ENCODE data around the gene HIF3A.

The HIF3A gene

GRCh38 chr19:46381346-46381745 is 84.5 kb downstream of the HIF3A start:
- H3K27ac ChIP-seq (ENCODE audit: low read depth, low read length): no peak overlapping the region
- H3K4me1 ChIP-seq (ENCODE audit: insufficient read depth, low read length): peaks cover 18% of the 10 kb centered on the region
- H3K27me3 ChIP-seq (ENCODE audit: control insufficient read depth in 1 of 2, insufficient read depth in 2 of 2, low read length in 2 of 2): no peaks in the 10 kb centered on the region
- H3K9me3 ChIP-seq (ENCODE audit: low read length): no peaks in the 10 kb centered on the region
- peaks cover 44% of the 10 kb centered on the region for H3K36me3 ChIP-seq (ENCODE audit: insufficient read depth, low read length)
- H3K9ac ChIP-seq (ENCODE audit: low read length): no peak overlapping the region
- no peak overlapping the region for H3K4me3 ChIP-seq (ENCODE audit: low read depth in 1 of 2, low read length in 2 of 2)

GRCh38 chr19:46381756-46382345 is 85.0 kb downstream of the HIF3A start:
- Histone ChIP-seq H3K9ac (ENCODE audit: low read length) (no peak overlapping the region), H3K36me3 (ENCODE audit: insufficient read depth, low read length) (peaks cover 39% of the 10 kb centered on the region), H3K27me3 (ENCODE audit: control insufficient read depth in 1 of 2, insufficient read depth in 2 of 2, low read length in 2 of 2) (no peaks in the 10 kb centered on the region), H3K4me1 (ENCODE audit: insufficient read depth, low read length) (peaks cover 18% of the 10 kb centered on the region), H3K27ac (ENCODE audit: low read depth, low read length) (no peak overlapping the region), H3K9me3 (ENCODE audit: low read length) (no peaks in the 10 kb centered on the region), H3K4me3 (ENCODE audit: low read depth in 1 of 2, low read length in 2 of 2) (no peak overlapping the region)

GRCh38 chr19:46383171-46383815 is 86.5 kb downstream of the HIF3A start:
- Histone ChIP-seq H3K9me3 (ENCODE audit: low read length) (no peaks in the 10 kb centered on the region), H3K4me1 (ENCODE audit: insufficient read depth, low read length) (peaks cover 6% of the 10 kb centered on the region), H3K27ac (ENCODE audit: low read depth, low read length) (no peak overlapping the region), H3K4me3 (ENCODE audit: low read depth in 1 of 2, low read length in 2 of 2) (no peak overlapping the region), H3K27me3 (ENCODE audit: control insufficient read depth in 1 of 2, insufficient read depth in 2 of 2, low read length in 2 of 2) (no peaks in the 10 kb centered on the region), H3K9ac (ENCODE audit: low read length) (no peak overlapping the region), H3K36me3 (ENCODE audit: insufficient read depth, low read length) (peaks cover 45% of the 10 kb centered on the region)

- Histone ChIP-seq H3K36me3 (ENCODE audit: insufficient read depth, low read length) (peaks cover 51% of the 10 kb centered on the region), H3K27ac (ENCODE audit: low read depth, low read length) (no peak overlapping the region), H3K27me3 (ENCODE audit: control insufficient read depth in 1 of 2, insufficient read depth in 2 of 2, low read length in 2 of 2) (no peaks in the 10 kb centered on the region), H3K4me3 (ENCODE audit: low read depth in 1 of 2, low read length in 2 of 2) (no peak overlapping the region), H3K9ac (ENCODE audit: low read length) (no peak overlapping the region), H3K9me3 (ENCODE audit: low read length) (no peaks in the 10 kb centered on the region), H3K4me1 (ENCODE audit: insufficient read depth, low read length) (peaks cover under 1% of the 10 kb centered on the region)
These were observed 87.0 kb downstream of the HIF3A start for GRCh38 chr19:46383846-46384245.

GRCh38 chr19:46384396-46384795 is 87.6 kb downstream of the HIF3A start:
- Histone ChIP-seq H3K9me3 (ENCODE audit: low read length) (no peaks in the 10 kb centered on the region), H3K27me3 (ENCODE audit: control insufficient read depth in 1 of 2, insufficient read depth in 2 of 2, low read length in 2 of 2) (no peaks in the 10 kb centered on the region), H3K36me3 (ENCODE audit: insufficient read depth, low read length) (peaks cover 56% of the 10 kb centered on the region), H3K9ac (ENCODE audit: low read length) (no peak overlapping the region), H3K4me1 (ENCODE audit: insufficient read depth, low read length) (no peaks in the 10 kb centered on the region), H3K4me3 (ENCODE audit: low read depth in 1 of 2, low read length in 2 of 2) (no peak overlapping the region), H3K27ac (ENCODE audit: low read depth, low read length) (no peak overlapping the region)

GRCh38 chr19:46385636-46386035 is 88.8 kb downstream of the HIF3A start:
- Histone ChIP-seq H3K27ac (ENCODE audit: low read depth, low read length) (no peak overlapping the region), H3K4me3 (ENCODE audit: low read depth in 1 of 2, low read length in 2 of 2) (no peak overlapping the region), H3K4me1 (ENCODE audit: insufficient read depth, low read length) (no peaks in the 10 kb centered on the region), H3K9ac (ENCODE audit: low read length) (no peak overlapping the region), H3K36me3 (ENCODE audit: insufficient read depth, low read length) (peaks cover 66% of the 10 kb centered on the region), H3K9me3 (ENCODE audit: low read length) (no peaks in the 10 kb centered on the region), H3K27me3 (ENCODE audit: control insufficient read depth in 1 of 2, insufficient read depth in 2 of 2, low read length in 2 of 2) (no peaks in the 10 kb centered on the region)

GRCh38 chr19:46386151-46386550 is 89.3 kb downstream of the HIF3A start:
- Histone ChIP-seq H3K27me3 (ENCODE audit: control insufficient read depth in 1 of 2, insufficient read depth in 2 of 2, low read length in 2 of 2) (no peaks in the 10 kb centered on the region), H3K9me3 (ENCODE audit: low read length) (no peaks in the 10 kb centered on the region), H3K4me1 (ENCODE audit: insufficient read depth, low read length) (no peaks in the 10 kb centered on the region), H3K9ac (ENCODE audit: low read length) (no peak overlapping the region), H3K36me3 (ENCODE audit: insufficient read depth, low read length) (peaks cover 69% of the 10 kb centered on the region), H3K27ac (ENCODE audit: low read depth, low read length) (no peak overlapping the region), H3K4me3 (ENCODE audit: low read depth in 1 of 2, low read length in 2 of 2) (no peak overlapping the region)

- no peaks in the 10 kb centered on the region for H3K4me1 ChIP-seq (ENCODE audit: insufficient read depth, low read length)
These were observed 90.3 kb downstream of the HIF3A start for GRCh38 chr19:46386996-46387712.

GRCh38 chr19:46387713-46388130 is 90.9 kb downstream of the HIF3A start:
- Histone ChIP-seq H3K27ac (ENCODE audit: low read depth, low read length) (no peak overlapping the region), H3K27me3 (ENCODE audit: control insufficient read depth in 1 of 2, insufficient read depth in 2 of 2, low read length in 2 of 2) (no peaks in the 10 kb centered on the region), H3K9me3 (ENCODE audit: low read length) (no peaks in the 10 kb centered on the region), H3K36me3 (ENCODE audit: insufficient read depth, low read length) (peaks cover 61% of the 10 kb centered on the region), H3K9ac (ENCODE audit: low read length) (no peak overlapping the region), H3K4me1 (ENCODE audit: insufficient read depth, low read length) (no peaks in the 10 kb centered on the region), H3K4me3 (ENCODE audit: low read depth in 1 of 2, low read length in 2 of 2) (no peak overlapping the region)

More at GRCh38 chr19:46386996-46387712, 90.3 kb downstream of the HIF3A start:
- no peak overlapping the region for H3K27ac ChIP-seq (ENCODE audit: low read depth, low read length)
- no peaks in the 10 kb centered on the region for H3K9me3 ChIP-seq (ENCODE audit: low read length)
- no peak overlapping the region for H3K4me3 ChIP-seq (ENCODE audit: low read depth in 1 of 2, low read length in 2 of 2)
- no peak overlapping the region for H3K9ac ChIP-seq (ENCODE audit: low read length)
- peaks cover 65% of the 10 kb centered on the region for H3K36me3 ChIP-seq (ENCODE audit: insufficient read depth, low read length)
- H3K27me3 ChIP-seq (ENCODE audit: control insufficient read depth in 1 of 2, insufficient read depth in 2 of 2, low read length in 2 of 2): no peaks in the 10 kb centered on the region

GRCh38 chr19:46388311-46389095 is 91.7 kb downstream of the HIF3A start:
- Histone ChIP-seq H3K27me3 (ENCODE audit: control insufficient read depth in 1 of 2, insufficient read depth in 2 of 2, low read length in 2 of 2) (no peaks in the 10 kb centered on the region), H3K4me1 (ENCODE audit: insufficient read depth, low read length) (no peaks in the 10 kb centered on the region), H3K9ac (ENCODE audit: low read length) (no peak overlapping the region), H3K9me3 (ENCODE audit: low read length) (no peaks in the 10 kb centered on the region), H3K27ac (ENCODE audit: low read depth, low read length) (no peak overlapping the region), H3K36me3 (ENCODE audit: insufficient read depth, low read length) (peaks cover 58% of the 10 kb centered on the region), H3K4me3 (ENCODE audit: low read depth in 1 of 2, low read length in 2 of 2) (no peak overlapping the region)

GRCh38 chr19:46390121-46390858 is 93.4 kb downstream of the HIF3A start:
- no peak overlapping the region for H3K27ac ChIP-seq (ENCODE audit: low read depth, low read length)
- H3K4me3 ChIP-seq (ENCODE audit: low read depth in 1 of 2, low read length in 2 of 2): no peak overlapping the region
- no peaks in the 10 kb centered on the region for H3K9me3 ChIP-seq (ENCODE audit: low read length)
- H3K4me1 ChIP-seq (ENCODE audit: insufficient read depth, low read length): no peaks in the 10 kb centered on the region
- no peaks in the 10 kb centered on the region for H3K27me3 ChIP-seq (ENCODE audit: control insufficient read depth in 1 of 2, insufficient read depth in 2 of 2, low read length in 2 of 2)
- peaks cover 43% of the 10 kb centered on the region for H3K36me3 ChIP-seq (ENCODE audit: insufficient read depth, low read length)
- no peak overlapping the region for H3K9ac ChIP-seq (ENCODE audit: low read length)
